ENCODE data around the gene PYDC2.

Gene PYDC2

DNA sequence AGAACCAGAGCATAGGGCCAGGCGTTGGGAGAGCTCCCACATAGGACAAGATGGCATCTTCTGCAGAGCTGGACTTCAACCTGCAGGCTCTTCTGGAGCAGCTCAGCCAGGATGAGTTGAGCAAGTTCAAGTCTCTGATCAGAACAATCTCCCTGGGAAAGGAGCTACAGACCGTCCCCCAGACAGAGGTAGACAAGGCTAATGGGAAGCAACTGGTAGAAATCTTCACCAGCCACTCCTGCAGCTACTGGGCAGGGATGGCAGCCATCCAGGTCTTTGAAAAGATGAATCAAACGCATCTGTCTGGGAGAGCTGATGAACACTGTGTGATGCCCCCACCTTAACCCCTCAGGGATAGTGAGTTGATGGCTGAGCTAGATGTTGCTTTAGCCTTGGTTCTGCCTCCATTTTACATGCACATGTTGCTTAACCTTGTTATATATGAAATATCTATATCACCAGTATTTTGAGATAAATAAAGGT lies at the start of gene PYDC2:
TSS of gene PYDC2 (plus strand) at position 51 of the 483 bp plus-strand sequence. CDS start at position 51, 0 bp downstream.
- Histone ChIP-seq H3K9me3 (ENCODE audit: control insufficient read depth, low read depth, low read length) (no peaks in the 10 kb centered on the region), H3K9ac (ENCODE audit: low read length) (no peak within 1 kb of the TSS), H3K36me3 (ENCODE audit: control insufficient read depth, low read depth, low read length) (no peaks in the 10 kb centered on the region), H3K4me1 (ENCODE audit: control insufficient read depth, low read depth, low read length) (no peaks in the 10 kb centered on the region), H3K27me3 (ENCODE audit: control insufficient read depth, insufficient read depth, low read length) (no peaks in the 10 kb centered on the region), H3K27ac (ENCODE audit: low read length) (no peak within 1 kb of the TSS), H3K4me3 (ENCODE audit: low read length) (no peak within 1 kb of the TSS)

DNA sequence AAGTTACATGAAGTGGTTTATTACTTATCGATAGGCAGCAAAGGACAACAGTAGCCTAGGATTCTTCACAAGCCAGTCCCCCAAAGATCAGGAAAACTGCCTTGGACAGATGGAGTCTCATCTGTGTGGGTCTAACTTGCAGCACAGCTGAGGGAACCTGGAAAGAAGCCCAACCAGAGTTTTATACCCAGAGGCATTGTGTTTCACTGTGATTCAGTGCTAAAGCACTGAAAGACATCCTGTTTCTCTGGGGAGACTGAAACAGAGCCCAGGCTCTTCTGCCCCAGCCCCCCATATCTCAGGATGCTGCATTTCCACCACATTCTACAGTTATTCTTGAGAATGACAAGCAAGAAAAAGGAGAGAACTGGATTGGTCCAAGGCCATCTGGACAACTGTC lies 48.2 kb upstream of the PYDC2 start:
- H3K27me3 ChIP-seq (ENCODE audit: control insufficient read depth, insufficient read depth, low read length), result no peaks in the 10 kb centered on the region
- no peak overlapping the region for H3K9ac ChIP-seq (ENCODE audit: low read length)
- H3K27ac ChIP-seq (ENCODE audit: low read length), result no peak overlapping the region

GRCh38 chr3:191414286-191414685 lies 46.7 kb upstream of the PYDC2 start:
- Histone ChIP-seq H3K27me3 (ENCODE audit: control insufficient read depth, insufficient read depth, low read length) (no peaks in the 10 kb centered on the region), H3K36me3 (ENCODE audit: control insufficient read depth, low read depth, low read length) (no peaks in the 10 kb centered on the region), H3K27ac (ENCODE audit: low read length) (no peak overlapping the region), H3K4me1 (ENCODE audit: control insufficient read depth, low read depth, low read length) (peaks cover 6% of the 10 kb centered on the region), H3K4me3 (ENCODE audit: low read length) (no peak overlapping the region), H3K9me3 (ENCODE audit: control insufficient read depth, low read depth, low read length) (peaks cover 8% of the 10 kb centered on the region), H3K9ac (ENCODE audit: low read length) (no peak overlapping the region)

More for the DNA sequence above, 48.2 kb upstream of the PYDC2 start:
- Histone ChIP-seq H3K4me3 (ENCODE audit: low read length) (no peak overlapping the region), H3K4me1 (ENCODE audit: control insufficient read depth, low read depth, low read length) (peaks cover 6% of the 10 kb centered on the region), H3K36me3 (ENCODE audit: control insufficient read depth, low read depth, low read length) (no peaks in the 10 kb centered on the region), H3K9me3 (ENCODE audit: control insufficient read depth, low read depth, low read length) (peaks cover 10% of the 10 kb centered on the region)

- Histone ChIP-seq H3K27me3 (ENCODE audit: control insufficient read depth, insufficient read depth, low read length) (no peaks in the 10 kb centered on the region), H3K27ac (ENCODE audit: low read length) (no peak overlapping the region), H3K9ac (ENCODE audit: low read length) (no peak overlapping the region), H3K36me3 (ENCODE audit: control insufficient read depth, low read depth, low read length) (no peaks in the 10 kb centered on the region), H3K4me1 (ENCODE audit: control insufficient read depth, low read depth, low read length) (peaks cover 6% of the 10 kb centered on the region), H3K4me3 (ENCODE audit: low read length) (no peak overlapping the region), H3K9me3 (ENCODE audit: control insufficient read depth, low read depth, low read length) (peaks cover 3% of the 10 kb centered on the region)
Observed at GRCh38 chr3:191414732-191415131, 46.2 kb upstream of the PYDC2 start.

GRCh38 chr3:191415566-191415965 lies 45.4 kb upstream of the PYDC2 start:
- Histone ChIP-seq H3K9ac (ENCODE audit: low read length) (no peak overlapping the region), H3K27me3 (ENCODE audit: control insufficient read depth, insufficient read depth, low read length) (no peaks in the 10 kb centered on the region), H3K4me1 (ENCODE audit: control insufficient read depth, low read depth, low read length) (peaks cover 6% of the 10 kb centered on the region), H3K27ac (ENCODE audit: low read length) (no peak overlapping the region), H3K36me3 (ENCODE audit: control insufficient read depth, low read depth, low read length) (no peaks in the 10 kb centered on the region), H3K4me3 (ENCODE audit: low read length) (no peak overlapping the region), H3K9me3 (ENCODE audit: control insufficient read depth, low read depth, low read length) (no peaks in the 10 kb centered on the region)

DNA sequence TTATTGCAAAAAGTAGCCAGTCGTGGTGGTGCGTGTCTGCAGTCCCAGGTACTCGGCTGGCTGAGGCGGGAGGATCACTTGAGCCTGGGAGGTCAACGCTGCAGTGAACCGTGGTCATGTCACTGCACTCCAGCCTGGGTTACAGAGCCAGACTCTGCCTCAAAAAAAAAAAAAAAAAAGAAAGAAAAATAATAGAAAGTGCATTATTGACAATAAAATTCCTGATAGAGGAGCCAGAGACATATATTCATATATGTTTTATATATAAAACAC lies 43.6 kb upstream of the PYDC2 start:
- no peaks in the 10 kb centered on the region for H3K27me3 ChIP-seq (ENCODE audit: control insufficient read depth, insufficient read depth, low read length)
- no peak overlapping the region for H3K4me3 ChIP-seq (ENCODE audit: low read length)
- H3K9ac ChIP-seq (ENCODE audit: low read length), result no peak overlapping the region
- H3K36me3 ChIP-seq (ENCODE audit: control insufficient read depth, low read depth, low read length), result no peaks in the 10 kb centered on the region
- no peak overlapping the region for H3K27ac ChIP-seq (ENCODE audit: low read length)
- peaks cover 6% of the 10 kb centered on the region for H3K4me1 ChIP-seq (ENCODE audit: control insufficient read depth, low read depth, low read length)
- H3K9me3 ChIP-seq (ENCODE audit: control insufficient read depth, low read depth, low read length), result no peaks in the 10 kb centered on the region

GRCh38 chr3:191420771-191421170 lies 40.2 kb upstream of the PYDC2 start:
- H3K4me1 ChIP-seq (ENCODE audit: control insufficient read depth, low read depth, low read length), result peaks cover 2% of the 10 kb centered on the region
- H3K27ac ChIP-seq (ENCODE audit: low read length), result no peak overlapping the region
- H3K9me3 ChIP-seq (ENCODE audit: control insufficient read depth, low read depth, low read length), result no peaks in the 10 kb centered on the region
- H3K27me3 ChIP-seq (ENCODE audit: control insufficient read depth, insufficient read depth, low read length), result no peaks in the 10 kb centered on the region
- H3K36me3 ChIP-seq (ENCODE audit: control insufficient read depth, low read depth, low read length), result no peaks in the 10 kb centered on the region
- H3K4me3 ChIP-seq (ENCODE audit: low read length), result no peak overlapping the region
- H3K9ac ChIP-seq (ENCODE audit: low read length), result no peak overlapping the region

- Histone ChIP-seq H3K9ac (ENCODE audit: low read length) (no peak overlapping the region), H3K27ac (ENCODE audit: low read length) (no peak overlapping the region), H3K4me3 (ENCODE audit: low read length) (no peak overlapping the region), H3K4me1 (ENCODE audit: control insufficient read depth, low read depth, low read length) (peaks cover 6% of the 10 kb centered on the region), H3K27me3 (ENCODE audit: control insufficient read depth, insufficient read depth, low read length) (no peaks in the 10 kb centered on the region), H3K9me3 (ENCODE audit: control insufficient read depth, low read depth, low read length) (no peaks in the 10 kb centered on the region), H3K36me3 (ENCODE audit: control insufficient read depth, low read depth, low read length) (no peaks in the 10 kb centered on the region)
Observed at GRCh38 chr3:191424881-191425280, 36.1 kb upstream of the PYDC2 start.

DNA sequence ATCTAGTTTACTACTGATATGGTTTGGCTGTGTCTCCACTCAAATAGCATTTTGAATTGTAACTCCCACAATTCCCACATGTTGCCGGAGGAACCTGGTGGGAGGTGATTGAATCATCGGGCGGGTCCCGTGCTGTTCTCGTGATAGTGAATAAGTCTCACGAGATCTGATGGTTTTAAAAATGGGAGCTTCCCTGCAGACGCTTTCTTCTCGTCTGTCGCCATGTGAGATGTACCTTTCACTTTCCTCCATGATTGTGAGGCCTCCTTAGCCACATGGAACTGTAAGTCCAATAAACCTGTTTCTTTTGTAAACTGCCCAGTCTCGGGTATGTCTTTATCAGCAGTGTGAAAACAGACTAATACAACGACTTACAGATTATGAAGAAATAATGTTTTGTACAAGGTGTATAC lies 35.6 kb upstream of the PYDC2 start:
- no peaks in the 10 kb centered on the region for H3K9me3 ChIP-seq (ENCODE audit: control insufficient read depth, low read depth, low read length)
- no peak overlapping the region for H3K9ac ChIP-seq (ENCODE audit: low read length)
- H3K27me3 ChIP-seq (ENCODE audit: control insufficient read depth, insufficient read depth, low read length), result no peaks in the 10 kb centered on the region
- peaks cover 6% of the 10 kb centered on the region for H3K4me1 ChIP-seq (ENCODE audit: control insufficient read depth, low read depth, low read length)
- H3K4me3 ChIP-seq (ENCODE audit: low read length), result no peak overlapping the region
- no peak overlapping the region for H3K27ac ChIP-seq (ENCODE audit: low read length)
- no peaks in the 10 kb centered on the region for H3K36me3 ChIP-seq (ENCODE audit: control insufficient read depth, low read depth, low read length)

DNA sequence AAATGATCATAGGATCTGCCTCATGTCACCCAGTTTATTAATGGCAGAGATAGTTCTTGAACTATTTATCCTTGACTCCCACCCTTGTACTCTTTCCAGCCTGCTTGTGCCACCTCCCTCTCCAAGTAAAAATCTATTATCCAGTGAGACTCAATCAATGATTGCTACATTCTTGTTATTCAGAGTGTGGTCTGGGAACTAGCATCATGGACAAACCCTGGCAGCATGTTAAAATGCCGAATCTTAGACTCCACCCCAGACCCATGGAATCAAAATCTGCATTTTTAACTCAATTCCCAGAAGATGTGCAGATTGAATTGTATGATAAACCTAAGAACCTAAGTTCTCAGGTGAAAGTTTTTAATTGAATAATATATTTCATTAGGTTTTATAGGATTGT lies 34.7 kb upstream of the PYDC2 start:
- peaks cover 6% of the 10 kb centered on the region for H3K4me1 ChIP-seq (ENCODE audit: control insufficient read depth, low read depth, low read length)
- no peak overlapping the region for H3K4me3 ChIP-seq (ENCODE audit: low read length)

DNA sequence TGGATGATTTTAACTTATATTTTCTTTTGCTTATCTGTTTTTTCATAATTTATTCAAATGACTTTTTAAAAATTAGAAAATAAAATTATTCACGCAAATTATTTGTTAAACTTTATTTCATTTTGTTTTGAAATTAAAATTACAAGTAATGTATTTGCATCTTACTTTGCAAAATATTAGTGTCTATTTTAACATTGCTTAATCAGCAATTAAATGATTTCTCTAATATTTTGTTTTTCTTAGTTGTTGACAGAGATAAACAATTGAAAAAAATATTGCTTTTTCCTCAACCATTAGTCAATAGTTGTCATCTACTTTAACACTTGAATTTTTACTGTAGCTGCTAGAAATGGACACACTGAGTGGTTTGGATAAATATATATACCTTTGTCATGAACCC lies 32.8 kb upstream of the PYDC2 start:
- Histone ChIP-seq H3K27ac (ENCODE audit: low read length) (no peak overlapping the region), H3K9ac (ENCODE audit: low read length) (no peak overlapping the region), H3K36me3 (ENCODE audit: control insufficient read depth, low read depth, low read length) (no peaks in the 10 kb centered on the region), H3K4me1 (ENCODE audit: control insufficient read depth, low read depth, low read length) (peaks cover 6% of the 10 kb centered on the region), H3K9me3 (ENCODE audit: control insufficient read depth, low read depth, low read length) (no peaks in the 10 kb centered on the region), H3K27me3 (ENCODE audit: control insufficient read depth, insufficient read depth, low read length) (no peaks in the 10 kb centered on the region), H3K4me3 (ENCODE audit: low read length) (no peak overlapping the region)

More for the DNA sequence above, 34.7 kb upstream of the PYDC2 start:
- no peak overlapping the region for H3K9ac ChIP-seq (ENCODE audit: low read length)
- no peaks in the 10 kb centered on the region for H3K36me3 ChIP-seq (ENCODE audit: control insufficient read depth, low read depth, low read length)
- no peaks in the 10 kb centered on the region for H3K27me3 ChIP-seq (ENCODE audit: control insufficient read depth, insufficient read depth, low read length)
- no peak overlapping the region for H3K27ac ChIP-seq (ENCODE audit: low read length)
- no peaks in the 10 kb centered on the region for H3K9me3 ChIP-seq (ENCODE audit: control insufficient read depth, low read depth, low read length)

DNA sequence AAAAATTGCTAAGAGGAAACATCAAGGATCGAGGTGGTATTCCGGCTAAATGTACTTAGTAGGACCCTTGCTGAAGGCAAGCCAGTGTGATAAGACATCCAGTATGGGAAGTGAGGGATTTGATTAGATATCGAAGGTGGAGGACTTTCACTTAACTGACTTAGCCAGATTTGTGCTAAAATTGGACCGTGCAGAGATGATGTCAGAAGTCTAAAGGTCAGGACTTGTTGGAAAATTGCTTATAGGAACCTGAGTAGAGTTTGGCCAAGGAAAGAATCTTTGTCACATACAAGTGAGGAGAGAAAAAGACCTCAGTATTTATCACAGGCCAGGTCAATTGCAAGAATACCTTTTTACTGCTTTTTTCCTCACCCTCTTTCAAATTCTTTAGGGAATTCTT lies 30.9 kb upstream of the PYDC2 start:
- Histone ChIP-seq H3K9me3 (ENCODE audit: control insufficient read depth, low read depth, low read length) (no peaks in the 10 kb centered on the region), H3K4me1 (ENCODE audit: control insufficient read depth, low read depth, low read length) (peaks cover 6% of the 10 kb centered on the region), H3K4me3 (ENCODE audit: low read length) (no peak overlapping the region), H3K27me3 (ENCODE audit: control insufficient read depth, insufficient read depth, low read length) (no peaks in the 10 kb centered on the region), H3K27ac (ENCODE audit: low read length) (no peak overlapping the region), H3K36me3 (ENCODE audit: control insufficient read depth, low read depth, low read length) (no peaks in the 10 kb centered on the region), H3K9ac (ENCODE audit: low read length) (no peak overlapping the region)

Measured in iPS-18a (cell line).